ENCODE results near the gene KLHL35. TPM values are rescaled to one million over a fixed set of nuclear protein-coding genes. Genes with fewer than 3 reads are reported as not detected.

Gene KLHL35
- total and polyA plus RNA-seq, 4 donors = 0.07 to 0.42 (median 0.15) TPM; not detected in 1

DNA sequence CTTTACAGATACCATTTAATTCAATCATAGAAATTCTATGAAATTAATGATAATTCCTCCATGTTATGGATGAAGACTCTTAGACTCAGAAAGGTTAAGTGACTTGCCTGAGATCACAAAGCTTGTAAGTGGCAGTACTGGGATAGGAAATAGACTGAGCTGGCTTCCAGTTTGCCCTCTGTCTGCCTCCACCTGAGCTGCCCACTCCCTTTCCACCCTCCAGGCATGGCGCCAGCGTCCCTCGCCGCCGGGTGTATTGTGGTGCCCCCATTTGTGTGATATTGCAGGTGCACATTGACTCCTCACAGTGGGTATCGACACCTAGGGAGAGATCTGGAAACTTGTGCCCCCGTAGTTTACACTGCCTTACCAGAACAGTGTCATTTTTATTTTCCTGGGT lies 43.1 kb downstream of the KLHL35 start:
- no peak for TF ChIP-seq TAF1 (conservative IDR thresholded peaks at IDR 0.05)
- TF ChIP-seq YY1 (IDR thresholded peaks at IDR 0.05) = no peak
- no peak for TF ChIP-seq EGR1 (IDR thresholded peaks at IDR 0.05; ENCODE audit: low read depth in 2 of 2)
- no peak for TF ChIP-seq JUND (IDR thresholded peaks at IDR 0.05)
- TF ChIP-seq, protein P1, sequence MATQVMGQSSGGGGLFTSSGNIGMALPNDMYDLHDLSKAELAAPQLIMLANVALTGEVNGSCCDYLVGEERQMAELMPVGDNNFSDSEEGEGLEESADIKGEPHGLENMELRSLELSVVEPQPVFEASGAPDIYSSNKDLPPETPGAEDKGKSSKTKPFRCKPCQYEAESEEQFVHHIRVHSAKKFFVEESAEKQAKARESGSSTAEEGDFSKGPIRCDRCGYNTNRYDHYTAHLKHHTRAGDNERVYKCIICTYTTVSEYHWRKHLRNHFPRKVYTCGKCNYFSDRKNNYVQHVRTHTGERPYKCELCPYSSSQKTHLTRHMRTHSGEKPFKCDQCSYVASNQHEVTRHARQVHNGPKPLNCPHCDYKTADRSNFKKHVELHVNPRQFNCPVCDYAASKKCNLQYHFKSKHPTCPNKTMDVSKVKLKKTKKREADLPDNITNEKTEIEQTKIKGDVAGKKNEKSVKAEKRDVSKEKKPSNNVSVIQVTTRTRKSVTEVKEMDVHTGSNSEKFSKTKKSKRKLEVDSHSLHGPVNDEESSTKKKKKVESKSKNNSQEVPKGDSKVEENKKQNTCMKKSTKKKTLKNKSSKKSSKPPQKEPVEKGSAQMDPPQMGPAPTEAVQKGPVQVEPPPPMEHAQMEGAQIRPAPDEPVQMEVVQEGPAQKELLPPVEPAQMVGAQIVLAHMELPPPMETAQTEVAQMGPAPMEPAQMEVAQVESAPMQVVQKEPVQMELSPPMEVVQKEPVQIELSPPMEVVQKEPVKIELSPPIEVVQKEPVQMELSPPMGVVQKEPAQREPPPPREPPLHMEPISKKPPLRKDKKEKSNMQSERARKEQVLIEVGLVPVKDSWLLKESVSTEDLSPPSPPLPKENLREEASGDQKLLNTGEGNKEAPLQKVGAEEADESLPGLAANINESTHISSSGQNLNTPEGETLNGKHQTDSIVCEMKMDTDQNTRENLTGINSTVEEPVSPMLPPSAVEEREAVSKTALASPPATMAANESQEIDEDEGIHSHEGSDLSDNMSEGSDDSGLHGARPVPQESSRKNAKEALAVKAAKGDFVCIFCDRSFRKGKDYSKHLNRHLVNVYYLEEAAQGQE (IDR thresholded peaks at IDR 0.05) = no peak
- TF ChIP-seq, protein P2, sequence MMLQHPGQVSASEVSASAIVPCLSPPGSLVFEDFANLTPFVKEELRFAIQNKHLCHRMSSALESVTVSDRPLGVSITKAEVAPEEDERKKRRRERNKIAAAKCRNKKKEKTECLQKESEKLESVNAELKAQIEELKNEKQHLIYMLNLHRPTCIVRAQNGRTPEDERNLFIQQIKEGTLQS (IDR thresholded peaks at IDR 0.05) = no peak
- no peak for TF ChIP-seq SP1 (IDR thresholded peaks at IDR 0.05)
- TF ChIP-seq, protein P3, sequence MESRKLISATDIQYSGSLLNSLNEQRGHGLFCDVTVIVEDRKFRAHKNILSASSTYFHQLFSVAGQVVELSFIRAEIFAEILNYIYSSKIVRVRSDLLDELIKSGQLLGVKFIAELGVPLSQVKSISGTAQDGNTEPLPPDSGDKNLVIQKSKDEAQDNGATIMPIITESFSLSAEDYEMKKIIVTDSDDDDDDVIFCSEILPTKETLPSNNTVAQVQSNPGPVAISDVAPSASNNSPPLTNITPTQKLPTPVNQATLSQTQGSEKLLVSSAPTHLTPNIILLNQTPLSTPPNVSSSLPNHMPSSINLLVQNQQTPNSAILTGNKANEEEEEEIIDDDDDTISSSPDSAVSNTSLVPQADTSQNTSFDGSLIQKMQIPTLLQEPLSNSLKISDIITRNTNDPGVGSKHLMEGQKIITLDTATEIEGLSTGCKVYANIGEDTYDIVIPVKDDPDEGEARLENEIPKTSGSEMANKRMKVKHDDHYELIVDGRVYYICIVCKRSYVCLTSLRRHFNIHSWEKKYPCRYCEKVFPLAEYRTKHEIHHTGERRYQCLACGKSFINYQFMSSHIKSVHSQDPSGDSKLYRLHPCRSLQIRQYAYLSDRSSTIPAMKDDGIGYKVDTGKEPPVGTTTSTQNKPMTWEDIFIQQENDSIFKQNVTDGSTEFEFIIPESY (IDR thresholded peaks at IDR 0.05) = no peak
- TF ChIP-seq HNF4G (IDR thresholded peaks at IDR 0.05) = no peak
- no peak for TF ChIP-seq RAD21 (IDR thresholded peaks at IDR 0.05)
- TF ChIP-seq, protein P4, sequence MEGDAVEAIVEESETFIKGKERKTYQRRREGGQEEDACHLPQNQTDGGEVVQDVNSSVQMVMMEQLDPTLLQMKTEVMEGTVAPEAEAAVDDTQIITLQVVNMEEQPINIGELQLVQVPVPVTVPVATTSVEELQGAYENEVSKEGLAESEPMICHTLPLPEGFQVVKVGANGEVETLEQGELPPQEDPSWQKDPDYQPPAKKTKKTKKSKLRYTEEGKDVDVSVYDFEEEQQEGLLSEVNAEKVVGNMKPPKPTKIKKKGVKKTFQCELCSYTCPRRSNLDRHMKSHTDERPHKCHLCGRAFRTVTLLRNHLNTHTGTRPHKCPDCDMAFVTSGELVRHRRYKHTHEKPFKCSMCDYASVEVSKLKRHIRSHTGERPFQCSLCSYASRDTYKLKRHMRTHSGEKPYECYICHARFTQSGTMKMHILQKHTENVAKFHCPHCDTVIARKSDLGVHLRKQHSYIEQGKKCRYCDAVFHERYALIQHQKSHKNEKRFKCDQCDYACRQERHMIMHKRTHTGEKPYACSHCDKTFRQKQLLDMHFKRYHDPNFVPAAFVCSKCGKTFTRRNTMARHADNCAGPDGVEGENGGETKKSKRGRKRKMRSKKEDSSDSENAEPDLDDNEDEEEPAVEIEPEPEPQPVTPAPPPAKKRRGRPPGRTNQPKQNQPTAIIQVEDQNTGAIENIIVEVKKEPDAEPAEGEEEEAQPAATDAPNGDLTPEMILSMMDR (IDR thresholded peaks at IDR 0.05; ENCODE audit: low read depth, low read length, missing input control) = no peak
- peaks cover 0 to 5% (median 1%) of the 10 kb centered on the region in 4 donors for H3K4me1 ChIP-seq (ENCODE audit: control insufficient read depth in 4 of 4, insufficient read depth in 4 of 4, low read length in 3 of 4)
- no peaks in the 10 kb centered on the region for H3K27me3 ChIP-seq (ENCODE audit: control insufficient read depth in 4 of 4, insufficient read depth in 4 of 4, low read length in 3 of 4)
- no peak overlapping the region for H3K4me3 ChIP-seq (ENCODE audit: low read depth in 1 of 3, low read length in 3 of 3)
- 84% methylated on average over 7 of the region's 7 CpGs for WGBS
- H3K9ac ChIP-seq (ENCODE audit: low read depth in 1 of 2, low read length in 2 of 2) = no peak overlapping the region
- no peaks in the 10 kb centered on the region for H3K36me3 ChIP-seq (ENCODE audit: control insufficient read depth in 4 of 4, insufficient read depth in 3 of 4, low read depth in 1 of 4, low read length in 3 of 4)
- no peaks in the 10 kb centered on the region for H3K9me3 ChIP-seq (ENCODE audit: control insufficient read depth in 4 of 4, low read length in 3 of 4)
- H3K27ac ChIP-seq (ENCODE audit: low read depth in 1 of 2, low read length in 2 of 2) = no peak overlapping the region
- no peak for DNase-seq (ENCODE audit: low spot score)

DNA sequence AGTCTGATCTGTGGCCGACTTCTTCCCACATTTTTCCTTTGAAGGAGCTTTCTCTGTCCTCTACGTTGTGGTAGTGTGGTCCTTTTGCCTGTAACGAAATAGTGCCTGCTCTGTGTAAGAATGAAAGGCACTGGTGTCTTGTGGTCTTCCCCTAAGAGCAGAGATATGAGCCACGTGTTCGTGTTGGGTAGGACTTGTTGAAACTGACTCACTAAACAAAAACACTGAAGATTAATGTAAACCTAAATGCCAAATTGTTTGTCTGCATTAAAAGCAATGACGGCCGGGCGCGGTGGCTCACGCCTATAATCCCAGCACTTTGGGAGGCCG lies 43.8 kb downstream of the KLHL35 start:
- DNase-seq (ENCODE audit: low spot score) = no peak
- H3K27ac ChIP-seq (ENCODE audit: low read depth in 1 of 2, low read length in 2 of 2) = no peak overlapping the region
- no peak overlapping the region for H3K9ac ChIP-seq (ENCODE audit: low read depth in 1 of 2, low read length in 2 of 2)
- WGBS = 73% methylated on average over 11 of the region's 11 CpGs
- H3K4me1 ChIP-seq (ENCODE audit: control insufficient read depth in 4 of 4, insufficient read depth in 4 of 4, low read length in 3 of 4) = peaks cover 0 to 8% (median 2%) of the 10 kb centered on the region in 4 donors
- no peaks in the 10 kb centered on the region for H3K36me3 ChIP-seq (ENCODE audit: control insufficient read depth in 4 of 4, insufficient read depth in 3 of 4, low read depth in 1 of 4, low read length in 3 of 4)
- H3K9me3 ChIP-seq (ENCODE audit: control insufficient read depth in 4 of 4, low read length in 3 of 4) = no peaks in the 10 kb centered on the region
- no peak overlapping the region for H3K4me3 ChIP-seq (ENCODE audit: low read depth in 1 of 3, low read length in 3 of 3)
- no peaks in the 10 kb centered on the region for H3K27me3 ChIP-seq (ENCODE audit: control insufficient read depth in 4 of 4, insufficient read depth in 4 of 4, low read length in 3 of 4)
- TF ChIP-seq EGR1 (IDR thresholded peaks at IDR 0.05; ENCODE audit: low read depth in 2 of 2) (no peak), FOXA1 (IDR thresholded peaks at IDR 0.05) (no peak), HNF4A (conservative IDR thresholded peaks at IDR 0.05) (no peak), FOXA2 (IDR thresholded peaks at IDR 0.05) (no peak), HNF4G (IDR thresholded peaks at IDR 0.05) (no peak), TAF1 (conservative IDR thresholded peaks at IDR 0.05) (no peak), JUND (IDR thresholded peaks at IDR 0.05) (no peak), GABPA (IDR thresholded peaks at IDR 0.05 in 1 of 2, conservative IDR thresholded peaks at IDR 0.05 in 1 of 2) (no peak), SP1 (IDR thresholded peaks at IDR 0.05) (no peak), YY1 (IDR thresholded peaks at IDR 0.05) (no peak), NR2F2 (IDR thresholded peaks at IDR 0.05) (no peak), RAD21 (IDR thresholded peaks at IDR 0.05) (no peak)
- TF ChIP-seq, protein P2 (IDR thresholded peaks at IDR 0.05) = no peak
- TF ChIP-seq, protein P3 (IDR thresholded peaks at IDR 0.05) = no peak
- TF ChIP-seq, protein P5, sequence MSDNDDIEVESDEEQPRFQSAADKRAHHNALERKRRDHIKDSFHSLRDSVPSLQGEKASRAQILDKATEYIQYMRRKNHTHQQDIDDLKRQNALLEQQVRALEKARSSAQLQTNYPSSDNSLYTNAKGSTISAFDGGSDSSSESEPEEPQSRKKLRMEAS (IDR thresholded peaks at IDR 0.05) = no peak
- TF ChIP-seq, protein P4 (IDR thresholded peaks at IDR 0.05; ENCODE audit: low read depth, low read length, missing input control) = no peak

Measured in liver (tissue), 9 donors.